ENCODE measurements around the gene RXRA.

DNA sequence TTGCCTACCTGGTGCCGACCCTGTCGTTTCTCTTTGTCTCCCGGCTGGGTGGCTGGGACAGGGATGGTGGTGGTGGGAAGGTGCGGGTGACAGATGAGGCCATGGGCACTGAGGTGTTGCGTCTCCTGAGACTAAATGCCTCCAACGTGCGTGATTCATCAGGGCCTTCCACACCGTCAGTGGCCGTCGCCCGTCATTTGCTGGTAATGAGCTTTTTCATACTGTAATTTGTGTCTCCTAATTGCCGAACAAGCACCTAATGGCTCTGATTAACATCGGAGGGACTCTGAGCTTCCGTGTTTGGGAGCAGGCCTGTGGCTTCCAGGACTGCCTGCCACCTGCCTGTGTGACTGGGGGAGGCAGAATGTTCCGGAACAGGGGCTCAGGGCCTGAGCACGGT lies 35.2 kb downstream of the RXRA start:
- TF ChIP-seq MAZ (IDR thresholded peaks at IDR 0.05; ENCODE audit: borderline replicate concordance, low read depth, low read length) (no peak), MAZ (CRISPR knock-in tag; IDR thresholded peaks at IDR 0.05; ENCODE audit: low read depth) (no peak), ZNF546 (CRISPR knock-in tag; conservative IDR thresholded peaks at IDR 0.05) (no peak), PRMT3 (CRISPR knock-in tag; IDR thresholded peaks at IDR 0.05; ENCODE audit: borderline replicate concordance, low read depth) (no peak), EZH2 (conservative IDR thresholded peaks at IDR 0.05; ENCODE audit: low read depth, low read length) (no peak), ZNF441 (CRISPR knock-in tag; IDR thresholded peaks at IDR 0.05; ENCODE audit: borderline replicate concordance) (no peak), ZNF274 (CRISPR knock-in tag; IDR thresholded peaks at IDR 0.05) (no peak), ZNF12 (CRISPR knock-in tag; IDR thresholded peaks at IDR 0.05) (no peak)
- TF ChIP-seq, protein P1, sequence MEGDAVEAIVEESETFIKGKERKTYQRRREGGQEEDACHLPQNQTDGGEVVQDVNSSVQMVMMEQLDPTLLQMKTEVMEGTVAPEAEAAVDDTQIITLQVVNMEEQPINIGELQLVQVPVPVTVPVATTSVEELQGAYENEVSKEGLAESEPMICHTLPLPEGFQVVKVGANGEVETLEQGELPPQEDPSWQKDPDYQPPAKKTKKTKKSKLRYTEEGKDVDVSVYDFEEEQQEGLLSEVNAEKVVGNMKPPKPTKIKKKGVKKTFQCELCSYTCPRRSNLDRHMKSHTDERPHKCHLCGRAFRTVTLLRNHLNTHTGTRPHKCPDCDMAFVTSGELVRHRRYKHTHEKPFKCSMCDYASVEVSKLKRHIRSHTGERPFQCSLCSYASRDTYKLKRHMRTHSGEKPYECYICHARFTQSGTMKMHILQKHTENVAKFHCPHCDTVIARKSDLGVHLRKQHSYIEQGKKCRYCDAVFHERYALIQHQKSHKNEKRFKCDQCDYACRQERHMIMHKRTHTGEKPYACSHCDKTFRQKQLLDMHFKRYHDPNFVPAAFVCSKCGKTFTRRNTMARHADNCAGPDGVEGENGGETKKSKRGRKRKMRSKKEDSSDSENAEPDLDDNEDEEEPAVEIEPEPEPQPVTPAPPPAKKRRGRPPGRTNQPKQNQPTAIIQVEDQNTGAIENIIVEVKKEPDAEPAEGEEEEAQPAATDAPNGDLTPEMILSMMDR (CRISPR knock-in tag; IDR thresholded peaks at IDR 0.05): no peak
- TF ChIP-seq, protein P2, sequence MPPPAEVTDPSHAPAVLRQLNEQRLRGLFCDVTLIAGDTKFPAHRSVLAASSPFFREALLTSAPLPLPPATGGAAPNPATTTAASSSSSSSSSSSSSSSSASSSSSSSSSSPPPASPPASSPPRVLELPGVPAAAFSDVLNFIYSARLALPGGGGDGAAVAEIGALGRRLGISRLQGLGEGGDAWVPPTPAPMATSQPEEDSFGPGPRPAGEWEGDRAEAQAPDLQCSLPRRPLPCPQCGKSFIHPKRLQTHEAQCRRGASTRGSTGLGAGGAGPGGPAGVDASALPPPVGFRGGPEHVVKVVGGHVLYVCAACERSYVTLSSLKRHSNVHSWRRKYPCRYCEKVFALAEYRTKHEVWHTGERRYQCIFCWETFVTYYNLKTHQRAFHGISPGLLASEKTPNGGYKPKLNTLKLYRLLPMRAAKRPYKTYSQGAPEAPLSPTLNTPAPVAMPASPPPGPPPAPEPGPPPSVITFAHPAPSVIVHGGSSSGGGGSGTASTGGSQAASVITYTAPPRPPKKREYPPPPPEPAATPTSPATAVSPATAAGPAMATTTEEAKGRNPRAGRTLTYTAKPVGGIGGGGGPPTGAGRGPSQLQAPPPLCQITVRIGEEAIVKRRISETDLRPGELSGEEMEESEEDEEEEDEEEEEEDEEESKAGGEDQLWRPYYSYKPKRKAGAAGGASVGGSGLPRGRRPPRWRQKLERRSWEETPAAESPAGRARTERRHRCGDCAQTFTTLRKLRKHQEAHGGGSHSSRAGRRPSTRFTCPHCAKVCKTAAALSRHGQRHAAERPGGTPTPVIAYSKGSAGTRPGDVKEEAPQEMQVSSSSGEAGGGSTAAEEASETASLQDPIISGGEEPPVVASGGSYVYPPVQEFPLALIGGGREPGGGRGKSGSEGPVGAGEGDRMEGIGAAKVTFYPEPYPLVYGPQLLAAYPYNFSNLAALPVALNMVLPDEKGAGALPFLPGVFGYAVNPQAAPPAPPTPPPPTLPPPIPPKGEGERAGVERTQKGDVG (CRISPR knock-in tag; IDR thresholded peaks at IDR 0.05; ENCODE audit: borderline replicate concordance): no peak
